KG1 (cell line): ENCODE results near the gene ME3.

Source experiments
- DNase-seq: peaks from one replicate; lab custom pipeline; 2025; lab: John Stamatoyannopoulos, UW

ME3 gene

DNA sequence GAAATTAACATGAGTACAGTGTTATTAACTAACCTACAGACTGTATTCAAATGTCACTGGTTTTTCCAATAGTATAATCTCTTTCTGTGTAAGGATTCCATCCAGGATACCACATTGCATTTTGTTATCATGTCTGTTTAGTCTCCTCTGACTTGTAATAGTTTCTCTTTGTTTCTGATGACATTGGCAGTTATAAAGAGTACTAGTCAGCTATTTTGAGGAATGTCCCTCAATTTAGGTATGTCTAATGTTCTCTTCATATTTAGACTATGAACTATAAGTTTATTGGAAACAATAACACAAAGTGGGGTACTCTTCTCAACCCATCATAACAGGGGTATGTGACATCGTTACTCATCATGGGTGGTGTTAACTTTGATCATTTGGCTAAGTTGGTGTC is 20.3 kb upstream of the ME3 start:
- no peak for DNase-seq

DNA sequence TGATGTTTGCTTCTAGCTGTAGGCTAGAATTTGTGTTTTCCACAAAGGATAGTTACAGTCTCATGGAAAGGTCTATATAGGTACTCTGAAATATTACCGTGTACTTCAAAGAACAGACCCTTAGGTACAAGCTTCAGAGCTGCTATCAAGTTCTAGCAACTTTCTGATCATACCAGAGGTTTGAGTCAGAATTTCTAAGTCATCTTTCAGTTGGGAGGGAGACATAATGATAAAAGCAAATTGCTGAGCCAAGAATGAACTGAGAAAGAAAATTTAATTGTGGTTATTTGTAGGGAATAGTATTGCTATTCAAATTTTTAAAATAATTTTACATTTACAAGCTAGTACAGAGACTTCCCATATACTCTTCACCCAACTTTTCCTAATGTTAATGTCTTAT is 19.9 kb upstream of the ME3 start:
- no peak for DNase-seq

DNA sequence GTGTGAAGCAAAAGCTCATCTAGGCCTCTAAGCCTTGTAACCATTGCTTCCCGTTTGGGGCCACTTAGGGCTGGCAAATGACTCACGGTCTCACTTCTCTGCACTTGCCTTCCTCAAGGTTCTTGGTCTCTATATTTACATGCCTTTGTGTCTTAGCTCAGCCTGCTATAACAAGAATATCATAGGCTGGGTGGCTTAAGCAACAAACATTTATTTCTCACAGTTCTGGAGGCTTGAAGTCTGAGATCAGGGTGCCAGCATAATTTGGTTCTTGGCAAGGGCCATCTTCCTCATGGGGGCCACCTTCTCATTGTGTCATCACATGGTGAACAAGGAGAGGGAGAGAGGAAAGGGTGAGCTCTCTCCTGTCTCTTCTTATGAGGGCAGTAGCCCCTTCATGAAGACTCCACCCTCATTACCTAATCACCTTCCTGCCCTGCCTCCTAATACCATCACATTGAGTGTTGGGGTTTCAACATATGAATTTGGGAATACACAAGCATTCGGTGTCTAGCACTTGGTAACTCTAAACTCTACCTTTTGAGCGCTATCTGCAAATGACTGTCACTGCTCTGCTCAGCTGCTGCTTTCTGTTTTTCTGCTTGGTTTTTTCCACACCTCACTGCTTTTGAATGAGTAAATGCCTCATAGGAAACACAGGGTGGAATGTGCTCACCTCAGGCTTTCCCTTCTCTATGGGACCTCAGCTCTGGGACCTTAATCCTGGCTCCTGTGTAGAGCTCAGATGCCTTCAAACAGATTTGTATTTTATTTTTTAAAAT is 16.2 kb upstream of the ME3 start:
- DNase-seq: peak; percentile 34

DNA sequence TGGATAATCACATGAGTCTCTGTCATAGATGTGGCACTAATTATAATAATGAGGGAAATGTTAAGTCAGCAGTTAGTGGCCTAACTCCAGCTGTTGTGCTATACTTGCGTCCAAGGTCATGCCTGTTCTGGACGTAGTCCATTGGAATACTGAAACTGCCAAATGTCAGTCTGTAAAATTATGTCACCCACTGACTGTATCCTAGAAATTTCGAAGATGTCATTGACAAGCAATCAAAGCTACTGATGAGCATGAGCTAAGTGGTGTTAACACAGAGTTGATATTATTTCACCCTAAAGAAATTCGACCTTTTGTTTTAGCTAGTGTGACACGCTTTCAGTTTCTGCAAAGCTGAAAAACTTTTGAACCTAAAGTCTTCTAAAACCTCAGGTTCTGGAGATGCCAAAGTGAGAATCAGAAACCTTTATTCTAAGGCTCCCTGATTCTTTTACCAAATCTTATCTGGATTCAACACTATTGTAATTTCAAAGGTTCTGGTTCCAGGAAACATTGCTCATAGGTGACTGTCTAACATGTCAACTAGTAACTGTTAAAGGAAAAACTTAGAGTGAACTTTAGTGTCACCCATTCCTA is 14.9 kb upstream of the ME3 start:
- DNase-seq: no peak

DNA sequence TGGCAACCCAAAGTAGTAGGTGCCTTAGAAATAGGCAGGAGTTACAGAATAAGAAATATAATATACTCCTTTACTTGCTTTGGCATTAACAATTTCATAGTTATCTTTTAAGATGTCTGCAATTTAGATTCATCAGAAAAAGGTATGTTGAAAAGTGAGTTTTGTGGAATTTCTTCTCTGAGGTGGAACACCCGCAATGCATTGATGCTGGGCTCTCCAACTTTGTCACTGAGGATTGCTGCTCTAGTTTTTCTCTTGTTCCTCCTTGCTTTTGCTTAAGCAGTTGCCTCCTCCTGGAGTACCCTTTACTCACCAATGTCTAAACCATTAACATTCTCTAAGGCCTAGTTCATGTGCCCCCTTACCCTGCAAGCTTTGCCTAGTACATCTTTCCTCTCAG is 14.1 kb upstream of the ME3 start:
- DNase-seq: no peak

DNA sequence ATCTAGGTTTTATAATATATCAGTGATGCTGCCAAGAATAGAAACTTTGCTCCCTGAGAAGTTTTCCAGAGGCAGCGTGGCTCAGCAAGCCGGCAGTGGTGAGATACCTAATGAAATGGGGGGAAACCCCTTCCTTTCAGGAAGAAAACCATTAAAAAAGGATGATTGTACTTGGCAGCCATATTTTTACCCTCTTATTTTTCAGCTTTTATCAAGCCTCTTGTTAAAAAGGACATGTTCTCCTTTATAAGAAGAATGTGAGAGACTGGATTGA is 9.0 kb upstream of the ME3 start:
- no peak for DNase-seq

DNA sequence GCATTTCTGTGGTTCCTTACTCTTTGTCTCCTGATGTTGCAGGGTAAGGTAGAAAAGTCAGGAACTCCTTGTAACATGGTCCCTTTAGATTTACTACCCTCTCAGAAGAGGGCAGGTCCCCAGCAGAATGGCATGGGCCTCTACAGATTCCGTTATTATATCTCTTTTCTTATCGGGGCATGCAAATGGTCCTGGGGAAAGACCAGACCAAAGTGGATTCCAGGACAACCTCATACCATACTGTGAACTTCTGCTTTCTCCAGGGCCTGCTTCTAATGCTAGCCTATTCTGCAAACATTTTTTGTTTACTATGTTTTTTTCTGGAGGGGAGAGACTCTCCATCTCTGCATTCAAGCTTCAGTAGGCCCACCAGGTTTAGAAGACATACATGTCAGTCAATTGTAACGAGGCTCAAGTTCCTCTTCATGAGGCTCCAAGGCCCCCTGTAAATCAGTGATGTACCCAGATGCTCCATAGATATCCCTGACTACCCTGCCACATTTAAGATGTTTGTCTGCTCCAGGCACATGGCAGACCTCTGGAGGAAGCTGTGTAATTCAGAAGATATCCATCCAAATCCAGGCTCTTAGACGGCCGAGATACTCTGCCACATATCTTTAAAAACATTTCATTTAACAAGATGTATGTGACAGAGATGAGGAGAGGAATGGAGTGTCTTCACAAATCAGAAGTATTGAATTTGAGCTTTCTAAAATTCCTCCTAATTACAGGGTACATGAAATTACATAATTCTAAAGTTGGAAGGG is 8.5 kb upstream of the ME3 start:
- DNase-seq: no peak

DNA sequence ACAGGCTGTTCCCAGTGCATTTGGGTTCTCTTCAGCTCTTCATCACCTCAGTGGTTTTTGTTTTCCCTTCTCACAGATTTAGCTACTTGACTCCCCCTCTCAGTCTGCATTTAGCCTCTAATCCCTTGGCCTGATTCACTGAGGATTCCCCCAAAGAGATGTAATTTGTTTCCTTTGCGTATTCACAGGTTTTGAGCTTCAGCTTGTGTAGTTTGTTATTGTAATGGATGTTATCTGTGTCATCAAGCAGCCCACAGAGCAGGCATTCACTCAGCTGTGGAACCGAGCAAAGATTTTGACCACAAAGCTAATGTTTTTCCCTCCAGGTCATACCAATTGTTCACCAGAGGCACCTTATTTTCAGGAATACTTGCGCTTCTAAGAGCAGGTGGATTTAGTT is 6.4 kb upstream of the ME3 start:
- DNase-seq: no peak

DNA sequence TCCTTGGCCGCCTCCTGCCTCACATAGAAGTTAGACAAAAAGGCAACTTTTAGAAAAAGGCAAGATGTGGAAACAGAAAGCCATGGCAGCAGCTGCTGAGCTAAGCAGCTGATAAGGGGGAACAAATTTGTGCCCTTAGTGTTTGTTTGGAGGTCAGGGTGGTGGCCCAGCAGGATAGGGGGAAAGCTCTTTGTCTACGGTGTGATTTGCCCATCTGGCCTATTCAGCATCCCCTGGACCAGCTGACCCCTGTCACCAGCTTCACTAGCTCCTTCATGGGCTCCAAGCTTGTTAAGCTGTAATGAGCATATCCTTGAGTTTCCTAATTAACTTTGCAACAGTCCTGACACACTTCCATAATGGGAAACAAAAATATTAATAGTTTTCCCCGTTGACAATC is 5.9 kb upstream of the ME3 start:
- DNase-seq: no peak

DNA sequence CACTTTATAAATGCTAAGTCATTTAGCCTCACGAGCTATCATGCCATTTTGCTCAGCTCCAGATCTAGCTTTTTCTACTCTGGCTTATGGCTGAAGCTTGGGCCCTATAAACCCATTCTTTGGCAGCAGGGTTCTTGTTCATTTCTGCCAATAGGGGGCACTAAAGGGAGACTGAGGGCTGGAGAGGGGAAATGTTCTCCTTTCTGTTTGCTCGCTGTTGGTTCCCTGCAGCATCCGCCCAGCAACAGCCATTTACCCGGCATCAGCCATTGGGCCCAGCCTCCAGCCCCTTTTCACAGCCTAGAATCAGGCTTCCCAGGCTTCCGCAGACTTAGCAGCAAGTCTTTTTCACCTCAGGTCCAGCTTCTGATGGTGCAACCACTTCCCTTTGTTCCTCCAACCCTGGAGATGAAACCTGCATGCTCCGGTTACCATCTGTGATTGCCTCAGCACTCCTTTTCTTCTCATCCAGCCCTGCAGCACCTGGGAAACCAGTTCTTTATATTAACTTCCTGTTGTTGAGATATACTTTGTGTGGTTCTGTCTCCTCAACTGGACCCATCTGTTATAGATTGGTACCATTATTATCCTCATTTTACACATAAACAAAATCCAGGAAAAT is 4.2 kb upstream of the ME3 start:
- no peak for DNase-seq

DNA sequence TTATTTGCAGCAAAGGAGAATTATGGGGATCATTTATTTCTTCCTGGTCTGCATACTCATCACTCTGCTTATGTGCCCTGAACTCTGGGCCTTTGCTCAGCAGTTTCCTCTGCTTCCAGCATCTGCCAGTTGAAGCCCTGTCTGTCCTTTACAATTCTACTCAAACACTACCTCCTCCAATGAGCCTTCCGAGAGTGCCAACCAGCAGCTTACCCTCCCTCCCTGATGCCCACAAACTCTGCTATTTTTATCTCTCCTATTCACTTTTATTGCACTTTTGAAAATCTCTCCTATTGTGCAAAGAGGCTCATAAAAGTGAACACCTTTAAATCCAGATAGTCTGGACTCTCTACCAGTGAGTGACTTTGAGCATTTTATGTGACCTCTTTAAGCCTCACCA is 3.6 kb upstream of the ME3 start:
- DNase-seq: no peak

DNA sequence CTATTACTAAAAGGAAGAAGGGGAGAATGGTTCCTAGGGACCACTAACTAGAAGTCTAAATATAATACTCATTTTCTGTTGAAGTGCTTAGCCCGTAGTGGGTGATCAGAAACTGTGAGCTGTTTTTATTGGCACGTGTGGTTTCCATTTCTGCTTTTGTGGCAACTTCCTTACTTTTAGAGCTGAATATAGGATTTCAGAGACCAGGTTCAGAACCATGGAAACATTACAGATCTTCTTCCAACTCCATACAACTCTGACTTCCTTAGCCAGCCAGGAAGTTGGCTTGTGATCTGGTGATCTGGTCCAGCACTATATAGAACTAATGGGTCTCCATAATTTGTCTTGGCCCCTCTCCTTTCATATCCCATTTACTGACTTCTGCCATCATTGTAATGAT is 2.6 kb upstream of the ME3 start:
- no peak for DNase-seq

DNA sequence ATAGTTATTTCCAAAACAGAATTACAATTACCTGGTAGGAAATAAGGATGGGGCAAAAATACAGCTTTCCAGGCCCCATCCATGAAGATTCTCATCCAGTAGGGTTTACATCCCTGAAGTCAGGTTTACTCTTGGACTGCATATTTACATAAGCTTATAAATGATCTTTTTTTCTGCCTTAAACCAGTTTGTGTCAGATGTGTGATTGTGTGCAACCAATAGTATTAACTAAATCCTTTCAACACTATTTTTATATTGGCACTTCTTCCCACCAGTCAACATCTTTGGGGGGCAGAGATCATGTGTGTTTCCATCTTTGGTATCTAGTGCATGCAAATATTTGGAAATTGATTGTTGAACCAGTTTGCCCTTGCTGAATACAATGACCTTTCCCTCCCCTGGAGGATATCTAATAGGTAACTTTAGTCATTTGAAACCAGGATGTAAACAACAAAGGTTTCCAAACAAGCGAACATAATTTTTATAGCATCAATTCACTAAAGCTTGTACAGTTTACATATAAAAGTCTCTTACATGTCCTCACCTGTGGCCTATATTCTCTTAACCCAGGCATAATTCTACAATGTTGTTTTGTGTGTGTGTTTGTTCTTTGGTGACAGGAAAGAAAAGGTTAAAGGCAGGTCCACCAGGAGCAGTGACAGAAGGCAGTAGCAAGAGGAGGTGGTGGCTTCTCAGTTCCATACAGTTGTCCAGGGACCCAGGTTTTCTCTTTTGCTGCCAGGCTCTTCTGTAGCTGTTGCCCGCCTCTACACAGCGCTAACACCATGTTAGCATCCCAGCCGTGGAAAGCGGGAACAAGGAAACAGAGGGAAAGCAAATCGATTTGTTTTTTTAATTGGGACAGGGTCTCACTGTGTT is 1.7 kb upstream of the ME3 start:
- DNase-seq: no peak

DNA sequence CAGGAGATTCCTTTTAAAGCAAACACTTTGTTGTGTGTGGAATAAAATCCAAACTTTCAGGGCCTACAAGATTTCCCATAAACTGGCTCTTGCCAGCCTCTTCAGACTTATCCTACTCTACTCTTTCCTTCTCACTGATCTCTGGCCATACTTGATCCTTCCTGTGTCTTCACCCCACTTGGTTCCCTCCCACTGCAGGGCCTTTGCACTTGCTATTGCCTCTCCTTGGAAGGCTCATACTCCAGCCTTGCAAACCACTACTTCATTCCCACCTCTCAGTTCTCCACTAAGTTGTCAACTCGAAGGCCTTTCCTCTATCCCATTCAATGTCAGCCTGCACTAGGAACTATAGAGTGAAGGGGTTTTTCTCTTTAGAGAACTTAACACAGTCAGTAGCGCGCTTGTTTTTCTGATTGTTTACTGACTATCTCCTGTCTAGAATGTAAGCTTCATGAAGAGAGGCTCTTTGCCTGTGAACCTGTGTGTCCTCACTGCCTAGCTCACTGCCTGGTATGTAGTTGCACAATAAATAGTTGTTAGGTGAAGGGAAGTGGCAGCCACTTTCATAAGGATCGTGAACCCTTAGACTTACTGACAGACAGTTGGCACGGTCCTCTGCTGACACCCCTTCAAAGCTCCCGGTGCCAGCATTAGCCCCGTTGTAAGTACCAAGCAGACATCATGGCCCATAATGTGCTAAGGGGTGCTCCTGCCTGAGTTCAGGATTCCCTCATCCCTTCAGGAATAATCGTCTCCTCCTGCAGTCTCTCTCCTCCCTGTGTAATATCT is 833 bp upstream of the ME3 start:
- DNase-seq: no peak

DNA sequence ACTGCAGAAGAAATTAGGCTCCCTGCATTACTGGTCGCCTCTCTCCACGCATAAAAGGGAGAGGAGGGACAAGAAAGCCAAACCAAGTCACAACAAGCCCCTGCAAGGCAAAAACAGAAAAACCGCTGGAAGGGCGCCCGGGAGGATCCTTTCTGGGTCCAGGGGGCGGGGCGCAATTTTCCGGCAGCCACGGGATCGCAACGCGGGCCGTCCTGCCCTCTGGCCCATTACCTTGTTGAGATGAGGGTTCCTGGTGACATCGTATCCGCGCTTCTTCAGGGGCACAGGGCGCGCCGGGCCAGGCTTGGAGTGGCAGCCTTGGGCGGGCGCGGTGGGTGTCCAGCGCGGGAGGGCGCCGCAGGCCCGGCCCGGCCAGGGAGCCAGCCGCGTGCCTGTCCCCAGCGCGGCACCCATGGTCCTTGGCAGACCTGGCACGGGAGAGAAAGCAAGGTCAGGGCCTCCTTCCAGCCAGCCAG is 847 bp downstream of the ME3 start:
- DNase-seq: no peak

DNA sequence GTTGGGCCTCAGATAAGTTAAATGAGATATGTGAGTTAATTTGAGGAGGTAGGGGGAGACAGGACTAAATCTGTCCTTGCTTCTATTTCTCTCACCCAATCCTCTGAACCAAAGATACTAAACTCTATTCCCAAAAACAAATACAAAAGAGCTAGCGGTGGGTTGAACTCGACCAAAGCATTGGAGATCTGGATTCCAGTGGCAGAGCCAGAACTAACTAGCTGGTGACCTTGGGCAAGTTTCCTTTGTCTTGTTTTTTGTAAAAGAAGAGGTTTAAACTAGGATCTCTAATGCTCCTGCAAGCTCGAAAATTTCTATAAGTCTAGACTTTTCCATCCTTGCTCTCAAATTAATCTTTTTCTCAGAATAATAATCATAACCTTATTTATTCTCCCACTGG is 1.5 kb downstream of the ME3 start:
- no peak for DNase-seq

DNA sequence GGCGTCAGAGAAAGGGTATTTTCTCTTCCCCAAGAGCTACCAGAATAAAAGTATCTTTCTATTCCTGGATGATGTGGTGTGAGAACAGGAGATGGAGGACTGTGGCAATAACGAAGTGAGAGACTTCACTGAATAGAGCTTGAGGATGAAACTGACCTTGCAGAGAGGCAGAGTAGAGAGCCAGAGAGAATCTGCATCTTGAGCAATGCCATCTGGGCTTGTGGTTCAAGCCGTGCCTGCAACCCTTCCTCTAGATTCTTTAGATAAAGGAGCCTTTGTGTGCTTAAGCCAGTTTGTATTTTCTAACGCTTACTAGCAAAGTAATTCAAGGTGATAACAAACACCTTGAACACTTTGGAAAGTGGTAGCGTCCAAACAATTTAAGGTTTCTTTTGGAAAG is 2.2 kb downstream of the ME3 start:
- peak; percentile 24 for DNase-seq

DNA sequence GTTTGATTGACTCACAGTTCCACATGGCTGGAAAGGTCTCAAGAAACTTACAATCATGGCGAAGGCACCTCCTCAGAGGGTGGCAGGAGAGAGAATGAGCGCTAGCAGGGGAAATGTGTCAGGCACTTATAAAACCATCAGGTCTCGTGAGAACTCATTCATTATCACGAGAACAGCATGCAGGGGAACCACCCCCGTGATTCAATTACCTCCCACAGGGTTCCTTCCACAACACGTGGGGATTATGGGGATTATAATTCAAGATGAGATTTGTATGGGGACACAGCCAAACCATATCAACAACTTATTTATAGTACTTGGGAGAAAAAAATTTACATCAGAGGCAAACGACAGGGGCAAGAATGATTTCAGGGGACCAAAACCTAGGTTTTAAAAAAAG is 3.0 kb downstream of the ME3 start:
- DNase-seq: no peak

DNA sequence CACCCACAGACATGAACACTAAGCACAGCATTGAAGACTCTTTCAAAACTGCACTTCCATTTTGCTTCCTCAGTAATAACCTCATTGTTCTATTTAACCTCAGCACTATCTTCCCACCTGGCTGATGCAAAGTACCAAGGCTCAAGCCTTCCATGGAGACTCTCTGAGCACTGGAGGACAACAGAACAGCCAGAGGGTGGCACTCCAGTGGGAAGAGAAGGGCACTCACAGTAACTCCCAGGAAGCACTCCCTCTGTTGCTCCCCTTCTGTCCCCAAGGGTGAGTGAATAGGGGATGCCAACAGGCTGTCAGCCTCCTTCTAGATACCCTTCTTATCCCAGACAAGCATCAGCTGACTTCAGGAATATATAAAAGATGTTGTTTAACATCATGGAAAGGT is 3.5 kb downstream of the ME3 start:
- no peak for DNase-seq

DNA sequence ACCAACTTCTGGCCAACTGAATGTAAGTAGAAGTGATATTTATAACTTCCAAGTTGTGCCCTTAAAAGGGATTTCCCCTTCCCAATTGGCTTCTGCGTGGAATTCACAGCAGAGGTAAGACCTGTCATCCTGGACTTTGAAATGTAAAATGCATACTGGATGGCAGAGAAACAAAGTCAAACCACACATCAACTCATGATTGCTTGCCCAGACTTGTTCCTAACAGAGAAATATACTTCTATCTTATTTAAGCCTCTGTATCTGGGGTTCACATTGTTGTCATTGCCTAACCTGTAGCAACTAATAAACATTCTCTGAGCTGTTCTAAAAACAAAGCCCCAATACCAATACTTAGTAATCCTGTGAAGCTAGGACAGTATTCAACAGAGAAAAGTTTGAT is 6.2 kb downstream of the ME3 start:
- DNase-seq: no peak

DNA sequence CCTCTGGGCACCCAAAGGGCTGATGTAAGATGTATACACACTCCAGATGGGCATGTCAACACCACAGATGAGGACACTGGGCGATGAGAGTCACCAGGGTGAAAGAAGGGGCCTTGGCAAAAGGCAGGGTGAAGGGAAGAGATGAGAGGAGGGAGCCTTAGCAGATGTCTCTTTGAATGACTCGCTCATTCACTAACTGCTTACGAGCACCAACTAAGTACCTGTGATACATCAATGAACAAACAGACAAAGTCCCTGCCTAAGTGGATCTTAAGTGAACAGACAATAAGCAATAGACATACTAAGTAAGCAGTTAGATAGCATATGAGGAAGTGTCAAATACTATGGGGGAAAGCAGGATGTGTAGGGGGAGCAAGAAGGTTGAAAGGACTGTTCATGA is 7.5 kb downstream of the ME3 start:
- no peak for DNase-seq
